HEK293 (cell line): ENCODE results near the gene RYR2.

ENCODE experiments used
- CTCF ChIA-PET: fragments of 350-600 bp; formaldehyde crosslinking; extraction: SDS; loops from one replicate; lab custom pipeline; 2021; ENCODE audit warnings: antibody characterized with exemption; lab: Yijun Ruan, JAX
- POLR2A ChIA-PET: fragments of 300-600 bp; formaldehyde crosslinking; extraction: SDS; loops from one replicate; lab custom pipeline; 2020; ENCODE audit warnings: antibody characterized with exemption, inconsistent platforms; lab: Yijun Ruan, JAX
- H3K27ac ChIP-seq: fragments of 200-500 bp; sonication (Bioruptor generic); 2 replicates; pipeline ENCODE4 v1.5.1; 2014; ENCODE audit warnings: low read depth, low read length, control low read depth, inconsistent platforms; ENCODE audit errors: extremely low read depth
- H3K36me3 ChIP-seq, 2 experiments: fragments of 200-500 bp in 1 of 2; sonication (Bioruptor generic) in 1 of 2; 1 replicate in 1 of 2; 2 replicates in 1 of 2; pipeline ENCODE4 v1.5.1; 2014 to 2017; ENCODE audit warnings: inconsistent platforms in 2 of 2, low read length in 2 of 2; ENCODE audit not compliant: control insufficient read depth in 2 of 2, insufficient read depth in 1 of 2
- H3K4me1 ChIP-seq: fragments of 200-500 bp; sonication (Bioruptor generic); 2 replicates; pipeline ENCODE4 v1.5.1; 2014; ENCODE audit warnings: mild to moderate bottlenecking, low read length, inconsistent platforms; ENCODE audit not compliant: control insufficient read depth, insufficient read depth
- H3K4me3 ChIP-seq: 2 replicates; pipeline ENCODE4 v1.5.1; 2011; ENCODE audit warnings: low read depth, mild to moderate bottlenecking, control low read depth, low read length, moderate library complexity
- H3K9me3 ChIP-seq: fragments of 200-500 bp; sonication (Bioruptor generic); 2 replicates; pipeline ENCODE4 v1.5.1; 2014; ENCODE audit warnings: low read depth, low read length, inconsistent platforms; ENCODE audit not compliant: control insufficient read depth, insufficient read depth
- ATF2 ChIP-seq: fragments of 450-650 bp; formaldehyde crosslinking; IDR thresholded peaks from 2 replicates; pipeline ENCODE4 v1.5.1; 2016; ENCODE audit warnings: missing biosample characterization, missing genetic modification characterization, low read depth
- BCL11B ChIP-seq: fragments of 450-650 bp; formaldehyde crosslinking; IDR thresholded peaks from 2 replicates; pipeline ENCODE4 v1.5.1; 2016; ENCODE audit warnings: low read depth, missing biosample characterization, missing genetic modification characterization
- GLIS1 ChIP-seq: fragments of 450-650 bp; formaldehyde crosslinking; IDR thresholded peaks from 2 replicates; pipeline ENCODE4 v1.5.1; 2016; ENCODE audit warnings: missing biosample characterization, missing genetic modification characterization
- GLIS2 ChIP-seq: fragments of 450-650 bp; formaldehyde crosslinking; IDR thresholded peaks from 2 replicates; pipeline ENCODE4 v1.5.1; 2016; ENCODE audit warnings: missing biosample characterization, missing genetic modification characterization
- OSR2 ChIP-seq: fragments of 450-650 bp; formaldehyde crosslinking; IDR thresholded peaks from 2 replicates; pipeline ENCODE4 v1.5.1; 2016; ENCODE audit warnings: missing biosample characterization, missing genetic modification characterization
- REPIN1 ChIP-seq: fragments of 450-650 bp; formaldehyde crosslinking; IDR thresholded peaks from 2 replicates; pipeline ENCODE4 v1.5.1; 2017; ENCODE audit warnings: missing biosample characterization, missing genetic modification characterization, low read depth
- ZBTB44 ChIP-seq: fragments of 450-650 bp; IDR thresholded peaks from 2 replicates; pipeline ENCODE4 v1.5.1; 2018; ENCODE audit warnings: missing biosample characterization, mild to moderate bottlenecking, missing genetic modification characterization
- ZBTB8A ChIP-seq: fragments of 450-650 bp; formaldehyde crosslinking; IDR thresholded peaks from 2 replicates; pipeline ENCODE4 v1.5.1; 2016; ENCODE audit warnings: missing biosample characterization, missing genetic modification characterization
- ZNF202 ChIP-seq: fragments of 450-650 bp; formaldehyde crosslinking; IDR thresholded peaks from 2 replicates; pipeline ENCODE4 v1.5.1; 2016; ENCODE audit warnings: missing biosample characterization, missing genetic modification characterization, borderline replicate concordance
- ZNF266 ChIP-seq: fragments of 450-650 bp; formaldehyde crosslinking; IDR thresholded peaks from 2 replicates; pipeline ENCODE4 v1.5.1; 2016; ENCODE audit warnings: missing biosample characterization, missing genetic modification characterization, low read depth
- ZNF280D ChIP-seq: fragments of 450-650 bp; formaldehyde crosslinking; IDR thresholded peaks from 2 replicates; pipeline ENCODE4 v1.5.1; 2016; ENCODE audit warnings: missing biosample characterization, missing genetic modification characterization
- ZNF324 ChIP-seq: fragments of 450-650 bp; formaldehyde crosslinking; IDR thresholded peaks from 2 replicates; pipeline ENCODE4 v1.5.1; 2016; ENCODE audit warnings: missing biosample characterization, missing genetic modification characterization
- ZNF37A ChIP-seq: fragments of 450-650 bp; IDR thresholded peaks from 2 replicates; pipeline ENCODE4 v1.5.1; 2018; ENCODE audit warnings: missing biosample characterization, missing genetic modification characterization
- ZNF473 ChIP-seq: fragments of 450-650 bp; formaldehyde crosslinking; IDR thresholded peaks from 2 replicates; pipeline ENCODE4 v1.5.1; 2017; ENCODE audit warnings: missing biosample characterization, missing genetic modification characterization
- ZNF510 ChIP-seq: fragments of 450-650 bp; formaldehyde crosslinking; IDR thresholded peaks from 2 replicates; pipeline ENCODE4 v1.5.1; 2018; ENCODE audit warnings: mild to moderate bottlenecking, missing genetic modification characterization, missing biosample characterization; ENCODE audit not compliant: insufficient replicate concordance
- ZNF548 ChIP-seq: fragments of 450-650 bp; formaldehyde crosslinking; IDR thresholded peaks from 2 replicates; pipeline ENCODE4 v1.5.1; 2016; ENCODE audit warnings: missing biosample characterization, missing genetic modification characterization
- ZNF580 ChIP-seq: fragments of 450-650 bp; formaldehyde crosslinking; IDR thresholded peaks from 2 replicates; pipeline ENCODE4 v1.5.1; 2016; ENCODE audit warnings: missing biosample characterization, missing genetic modification characterization
- ZNF704 ChIP-seq: fragments of 450-650 bp; formaldehyde crosslinking; IDR thresholded peaks from 2 replicates; pipeline ENCODE4 v1.5.1; 2016; ENCODE audit warnings: missing biosample characterization, missing genetic modification characterization
- ZNF791 ChIP-seq: fragments of 450-650 bp; formaldehyde crosslinking; IDR thresholded peaks from 2 replicates; pipeline ENCODE4 v1.5.1; 2016; ENCODE audit warnings: missing biosample characterization, missing genetic modification characterization
- ZSCAN23 ChIP-seq: fragments of 450-650 bp; formaldehyde crosslinking; IDR thresholded peaks from 2 replicates; pipeline ENCODE4 v1.5.1; 2016; ENCODE audit warnings: missing biosample characterization, missing genetic modification characterization

Gene RYR2

GRCh38 chr1:237578540-237578939 lies 536.6 kb downstream of the RYR2 start:
- Histone ChIP-seq H3K4me1 (no peaks in the 10 kb centered on the region), H3K36me3 (no peaks in the 10 kb centered on the region; a peak in 1 of 3 replicates), H3K27ac (no peak overlapping the region), H3K9me3 (peaks cover 8% of the 10 kb centered on the region), H3K4me3 (no peak overlapping the region)
- ChIA-PET CTCF (interaction anchor here (1.2 kb wide), 2 partner anchors 8 to 99 kb away, joined by 3 read pairs; no protein-coding TSS in a partner anchor), POLR2A (interaction anchor here (0.7 kb wide), 2 partner anchors 18 to 1078 kb away, joined by 3 to 5 read pairs; no protein-coding TSS in a partner anchor)
- no peak for TF ChIP-seq ZSCAN23 (tag by site-specific recombination)
- TF ChIP-seq ZNF37A = peak; percentile 100
- TF ChIP-seq ZNF324 (tag by site-specific recombination) = no peak
- no peak for TF ChIP-seq GLIS2

GRCh38 chr1:237580726-237581125 lies 538.7 kb downstream of the RYR2 start:
- peaks cover 5% of the 10 kb centered on the region for H3K9me3 ChIP-seq
- no peak overlapping the region for H3K27ac ChIP-seq
- ChIA-PET POLR2A (interaction anchor here (0.5 kb wide), 1 partner anchor 104 kb away, joined by 3 read pairs; no protein-coding TSS in a partner anchor), CTCF (interaction anchor here (0.6 to 1.1 kb wide), 3 partner anchors 10 to 703 kb away, joined by 3 to 4 read pairs (median 4); no protein-coding TSS in a partner anchor)
- TF ChIP-seq ZNF280D (tag by site-specific recombination) (no peak), ZNF548 (tag by site-specific recombination) (peak; percentile 95)
- H3K4me3 ChIP-seq = no peak overlapping the region
- H3K36me3 ChIP-seq = no peaks in the 10 kb centered on the region; a peak in 1 of 3 replicates
- H3K4me1 ChIP-seq = no peaks in the 10 kb centered on the region

GRCh38 chr1:237583270-237583669 lies 541.3 kb downstream of the RYR2 start:
- POLR2A ChIA-PET = no interaction called here
- CTCF ChIA-PET = interaction anchor here (1.1 kb wide), 1 partner anchor 21 kb away, joined by 3 read pairs; no protein-coding TSS in a partner anchor
- no peak overlapping the region for H3K27ac ChIP-seq
- no peaks in the 10 kb centered on the region; the same call in 1 of the 2 replicates for H3K9me3 ChIP-seq
- TF ChIP-seq ZNF510 (tag by site-specific recombination) (peak; percentile 100), ZSCAN23 (tag by site-specific recombination) (no peak), ZBTB44 (tag by site-specific recombination) (no peak)
- H3K4me1 ChIP-seq = no peaks in the 10 kb centered on the region
- no peaks in the 10 kb centered on the region; a peak in 1 of 3 replicates for H3K36me3 ChIP-seq
- H3K4me3 ChIP-seq = no peak overlapping the region

- Histone ChIP-seq H3K4me1 (no peaks in the 10 kb centered on the region), H3K9me3 (no peaks in the 10 kb centered on the region; the same call in 1 of the 2 replicates), H3K27ac (no peak overlapping the region), H3K36me3 (no peaks in the 10 kb centered on the region; a peak in 1 of 3 replicates), H3K4me3 (no peak overlapping the region)
- ChIA-PET POLR2A (interaction anchor here (0.6 kb wide), 1 partner anchor 280 kb away, joined by 3 read pairs; no protein-coding TSS in a partner anchor), CTCF (interaction anchor here (0.7 to 1.1 kb wide), 2 partner anchors 11 to 21 kb away, joined by 3 read pairs; no protein-coding TSS in a partner anchor)
- TF ChIP-seq ZNF266 (tag by site-specific recombination) (no peak), ZBTB8A (tag by site-specific recombination) (no peak), ZNF580 (tag by site-specific recombination) (no peak), ZNF704 (tag by site-specific recombination) (no peak), ZNF791 (tag by site-specific recombination) (no peak), REPIN1 (tag by site-specific recombination) (no peak), OSR2 (tag by site-specific recombination) (no peak), BCL11B (tag by site-specific recombination) (no peak), ATF2 (no peak), ZNF202 (tag by site-specific recombination) (no peak), GLIS1 (tag by site-specific recombination) (no peak), ZNF473 (tag by site-specific recombination) (no peak)
These were observed 541.8 kb downstream of the RYR2 start for GRCh38 chr1:237583756-237584155.
